Fibroblast of skin of left quadriceps (primary cell): ENCODE data around the gene HLA-DOA.

ENCODE experiments used
- DNase-seq, 2 experiments: peaks; one replicate each; pipeline ENCODE4 v3.0.0-alpha.2; 2013; ENCODE audit warnings: low read depth in 2 of 2

The HLA-DOA gene

DNA sequence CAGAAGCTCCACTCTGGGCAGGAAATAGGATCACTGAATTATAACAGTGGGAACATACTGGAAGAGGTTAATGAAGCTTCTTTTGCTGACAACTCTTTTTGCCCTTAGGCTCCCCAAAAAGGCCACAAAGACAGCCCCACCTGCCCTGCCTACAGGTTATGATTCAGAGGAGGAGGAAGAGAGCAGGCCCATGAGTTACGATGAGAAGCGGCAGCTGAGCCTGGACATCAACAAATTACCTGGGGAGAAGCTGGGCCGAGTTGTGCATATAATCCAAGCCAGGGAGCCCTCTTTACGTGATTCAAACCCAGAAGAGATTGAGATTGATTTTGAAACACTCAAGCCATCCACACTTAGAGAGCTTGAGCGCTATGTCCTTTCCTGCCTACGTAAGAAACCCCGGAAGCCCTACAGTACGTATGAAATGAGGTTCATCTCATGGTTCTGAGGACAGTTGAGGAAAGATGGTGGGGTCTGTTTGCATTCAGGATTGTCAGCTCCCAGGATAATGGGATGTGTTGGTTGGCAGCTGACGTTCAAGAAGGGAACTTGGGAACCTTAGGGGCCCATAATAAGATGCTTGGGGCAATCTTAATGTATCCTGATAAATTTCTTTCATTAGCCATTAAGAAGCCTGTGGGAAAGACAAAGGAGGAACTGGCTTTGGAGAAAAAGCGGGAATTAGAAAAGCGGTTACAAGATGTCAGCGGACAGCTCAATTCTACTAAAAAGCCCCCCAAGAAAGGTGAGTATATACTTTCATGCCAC lies 29.5 kb downstream of the HLA-DOA start:
- no peak for DNase-seq

DNA sequence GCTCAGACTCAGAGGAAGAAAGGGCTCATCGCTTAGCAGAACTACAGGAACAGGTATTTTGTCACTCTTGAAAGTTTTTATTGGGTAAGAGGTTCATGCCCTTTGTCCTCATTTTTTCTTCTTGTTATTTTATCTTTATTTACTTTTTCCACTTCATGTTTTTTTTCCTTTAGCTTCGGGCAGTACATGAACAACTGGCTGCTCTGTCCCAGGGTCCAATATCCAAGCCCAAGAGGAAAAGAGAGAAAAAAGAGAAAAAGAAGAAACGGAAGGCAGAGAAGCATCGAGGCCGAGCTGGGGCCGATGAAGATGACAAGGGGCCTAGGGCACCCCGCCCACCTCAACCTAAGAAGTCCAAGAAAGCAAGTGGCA lies 31.5 kb downstream of the HLA-DOA start:
- no peak for DNase-seq

- no peak for DNase-seq
Measured at GRCh38 chr6:32977272-32977952, 32.0 kb downstream of the HLA-DOA start.

GRCh38 chr6:32976334-32977069 lies 32.9 kb downstream of the HLA-DOA start:
- no peak for DNase-seq

DNA sequence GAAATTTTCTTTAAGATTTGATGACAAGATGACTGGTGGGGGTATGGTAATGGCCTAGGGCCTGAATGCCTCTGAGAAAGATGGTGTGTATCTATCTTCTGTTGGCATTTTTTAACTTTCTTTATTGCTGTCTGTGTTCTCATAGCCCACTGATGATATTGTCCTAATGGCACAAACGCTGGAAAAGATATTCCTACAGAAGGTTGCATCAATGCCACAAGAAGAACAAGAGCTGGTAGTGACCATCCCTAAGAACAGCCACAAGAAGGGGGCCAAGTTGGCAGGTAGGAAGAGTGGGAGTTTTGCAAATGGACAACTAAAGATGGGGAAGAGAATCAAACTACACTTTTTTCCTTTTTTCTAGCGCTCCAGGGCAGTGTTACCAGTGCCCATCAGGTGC lies 33.5 kb downstream of the HLA-DOA start:
- no peak for DNase-seq

- no peak for DNase-seq
Measured at GRCh38 chr6:32974541-32975308, 34.7 kb downstream of the HLA-DOA start.

DNA sequence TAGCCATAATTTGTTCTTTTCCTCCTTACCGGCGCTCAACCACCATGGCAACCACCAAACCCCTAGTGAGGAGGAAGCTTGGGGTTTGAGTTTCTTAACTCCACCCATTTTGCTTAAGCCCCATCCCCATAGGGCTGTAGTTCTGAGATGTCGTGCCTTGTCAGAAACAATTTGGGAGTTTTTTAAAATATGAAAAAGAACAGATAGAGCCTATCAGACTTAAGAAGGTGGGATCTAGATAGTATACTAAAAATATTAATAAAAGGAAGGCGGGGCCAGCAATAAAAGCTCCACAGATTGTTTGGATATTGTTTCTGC lies 35.4 kb downstream of the HLA-DOA start:
- DNase-seq, result no peak

- DNase-seq, result no peak
Measured at GRCh38 chr6:32973144-32974015, 36.0 kb downstream of the HLA-DOA start.

DNA sequence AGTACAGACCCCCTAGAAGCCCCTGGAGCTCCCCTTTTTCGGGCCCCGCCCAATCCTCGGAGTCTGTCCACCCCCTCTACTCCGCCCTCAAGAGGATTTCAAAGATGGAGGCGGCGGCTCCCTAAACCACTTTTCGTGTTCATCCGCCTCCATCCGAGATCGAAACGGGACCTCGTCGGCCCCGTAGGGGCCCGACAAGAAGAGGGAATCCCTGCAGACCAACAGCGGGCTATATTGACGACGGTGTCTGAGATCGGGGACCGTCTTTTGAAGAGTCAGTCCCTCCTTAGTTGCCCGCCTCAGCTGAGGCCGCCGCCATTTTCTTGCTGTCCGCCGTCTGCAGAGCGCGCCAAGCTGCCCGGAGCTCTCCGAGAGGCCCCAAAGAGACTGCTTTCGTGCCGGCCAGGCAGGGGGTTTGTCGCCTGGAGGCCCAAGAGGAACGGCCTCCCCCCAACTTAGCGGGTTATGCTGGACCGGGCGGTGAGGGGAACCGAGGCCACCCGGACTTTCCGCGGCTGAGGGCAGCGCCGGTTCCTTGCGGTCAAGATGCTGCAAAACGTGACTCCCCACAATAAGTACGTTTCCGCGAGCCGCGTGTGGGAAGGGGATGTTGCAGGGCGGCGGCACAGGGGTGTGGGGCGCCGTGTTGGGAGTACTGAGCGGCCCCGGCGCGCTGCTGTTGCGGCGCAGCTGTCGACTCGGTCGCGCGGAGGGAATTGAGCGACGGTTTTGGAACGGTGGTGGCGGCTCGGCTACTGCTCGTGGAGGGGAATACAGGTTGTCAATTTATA lies 36.8 kb downstream of the HLA-DOA start:
- no peak for DNase-seq

DNA sequence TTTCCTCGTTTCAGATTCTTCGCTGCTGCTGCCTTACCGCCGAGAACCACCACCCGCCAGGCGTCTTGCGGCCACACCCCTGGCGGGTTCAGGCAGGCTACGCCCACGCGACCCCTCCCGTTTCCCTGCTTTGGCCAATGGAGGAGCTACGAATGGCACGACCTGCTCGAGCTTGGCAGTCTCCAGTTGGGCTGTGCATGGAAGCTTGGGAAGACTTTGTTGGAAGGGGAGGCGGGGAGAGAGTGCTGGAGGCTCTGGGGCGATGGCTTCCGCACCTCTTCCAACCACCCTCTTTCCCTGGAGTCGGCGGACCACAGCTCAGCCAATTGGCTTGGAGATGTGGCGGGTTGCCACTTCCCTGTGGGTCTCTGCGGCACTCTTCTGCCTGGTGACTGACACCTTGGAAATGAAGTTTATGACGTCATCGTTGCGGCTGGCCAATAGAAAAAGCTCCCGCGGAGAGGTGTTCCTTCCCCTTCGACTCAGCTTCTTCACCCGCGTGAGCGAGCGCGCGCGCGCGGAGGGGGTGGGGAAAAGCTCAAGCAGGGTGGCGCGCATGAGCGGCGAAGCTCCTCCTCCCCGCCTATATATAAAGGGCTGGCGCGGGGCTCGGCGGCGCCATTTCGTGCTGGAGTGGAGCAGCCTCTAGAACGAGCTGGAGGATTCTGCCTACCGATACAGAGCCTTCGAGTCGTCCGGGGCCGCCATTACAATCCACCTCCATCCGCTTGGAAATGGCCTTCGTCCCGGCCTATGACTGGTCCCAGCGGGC lies 37.6 kb downstream of the HLA-DOA start:
- peak; percentile 100 for DNase-seq

GRCh38 chr6:32971242-32971580 lies 38.2 kb downstream of the HLA-DOA start:
- DNase-seq, result no peak

DNA sequence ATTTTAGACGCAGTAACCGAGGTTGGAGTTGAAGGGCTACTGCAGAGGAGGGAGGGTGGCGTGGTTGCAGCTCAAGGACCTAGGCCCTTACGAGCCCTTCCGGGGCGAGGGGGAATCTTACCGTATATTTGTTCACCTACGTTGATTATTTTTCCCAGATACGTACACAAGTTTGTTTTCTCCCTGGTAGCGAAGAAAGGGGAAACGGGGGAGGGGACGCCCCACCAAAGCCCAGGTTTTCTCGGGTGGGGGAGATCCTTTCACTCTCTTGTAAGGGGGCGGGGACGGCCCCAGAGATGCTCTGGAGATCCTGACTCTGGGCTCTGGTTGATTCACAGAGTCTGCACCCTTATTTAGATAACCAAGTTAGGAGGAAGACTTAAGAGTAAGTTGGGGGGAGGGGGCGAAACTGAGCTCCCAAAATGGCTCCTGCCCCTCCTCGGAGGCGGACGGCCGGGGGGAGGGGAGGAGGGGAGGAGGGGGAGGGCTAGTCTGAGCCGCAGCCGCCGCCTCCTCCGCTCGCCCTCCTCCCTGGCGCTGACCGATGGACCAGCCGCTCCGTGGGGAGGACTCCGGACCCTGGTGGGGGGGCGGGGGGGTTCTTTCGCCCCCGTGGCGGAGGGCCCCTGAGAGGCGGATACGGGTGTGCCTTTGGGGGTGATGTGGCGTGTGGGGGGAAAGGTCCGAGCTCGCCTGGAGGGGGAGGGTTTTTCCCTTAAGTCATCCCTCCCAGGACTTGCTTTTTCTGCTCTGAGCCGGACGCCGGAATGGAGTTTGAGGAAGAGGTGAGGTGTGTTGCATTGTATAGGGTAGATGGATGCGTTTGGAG lies 38.8 kb downstream of the HLA-DOA start:
- peak; percentile 89 to 91 for DNase-seq

DNA sequence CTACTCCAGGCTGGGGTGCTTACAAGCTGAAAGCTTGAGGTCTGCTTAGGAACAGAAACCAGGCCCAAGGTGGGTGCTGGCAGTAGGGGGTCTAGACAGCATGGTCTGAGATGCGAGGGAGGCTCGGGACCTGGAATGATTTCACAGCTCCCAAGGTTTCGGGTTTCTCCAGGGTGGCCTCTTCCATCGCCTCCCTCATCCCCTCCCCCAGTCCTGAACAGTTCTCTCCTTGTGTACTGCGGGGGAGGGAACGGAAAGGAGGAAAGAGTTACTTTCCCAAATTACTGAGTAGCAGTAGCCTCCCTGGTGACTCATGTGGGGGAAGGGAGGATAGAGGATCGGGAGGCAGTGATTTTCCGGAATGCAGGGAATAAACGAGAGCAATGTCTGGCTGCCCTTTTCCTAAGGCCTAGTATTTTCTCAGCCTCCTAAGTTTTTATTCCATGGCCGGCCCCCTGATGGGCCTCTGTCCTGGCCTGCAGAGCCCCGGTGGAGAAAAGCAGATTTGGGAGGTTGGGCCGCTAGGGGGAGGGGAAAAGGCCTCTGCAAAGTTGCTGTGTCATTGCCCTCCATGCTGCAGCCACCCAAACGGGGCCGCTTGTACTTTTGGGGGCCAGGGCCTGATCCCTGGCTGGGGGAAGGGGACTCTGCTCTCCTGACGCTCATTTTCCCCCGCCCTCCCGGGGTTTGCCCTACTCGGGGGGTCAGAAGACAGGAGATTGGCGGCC lies 39.5 kb downstream of the HLA-DOA start:
- peak; percentile 98 to 99 for DNase-seq

GRCh38 chr6:32968867-32969684 lies 40.3 kb downstream of the HLA-DOA start:
- peak; percentile 67 to 72 for DNase-seq

GRCh38 chr6:32968093-32968866 lies 41.1 kb downstream of the HLA-DOA start, which contains the start of gene BRD2:
TSS of gene BRD2 (plus strand) at chr6:32968594. CDS start at chr6:32972899, 4,305 bp downstream.
- DNase-seq, result peak; percentile 95
